ENCODE measurements around the gene IER2. TPM values are rescaled to one million over a fixed set of nuclear protein-coding genes. Genes with fewer than 3 reads are reported as not detected.

The IER2 gene
- total and polyA plus RNA-seq, 2 of the 8 experiments (the other 6 are each of a cell fraction or from before 2014, with no cell fraction given), result 84.5 to 138 TPM

DNA sequence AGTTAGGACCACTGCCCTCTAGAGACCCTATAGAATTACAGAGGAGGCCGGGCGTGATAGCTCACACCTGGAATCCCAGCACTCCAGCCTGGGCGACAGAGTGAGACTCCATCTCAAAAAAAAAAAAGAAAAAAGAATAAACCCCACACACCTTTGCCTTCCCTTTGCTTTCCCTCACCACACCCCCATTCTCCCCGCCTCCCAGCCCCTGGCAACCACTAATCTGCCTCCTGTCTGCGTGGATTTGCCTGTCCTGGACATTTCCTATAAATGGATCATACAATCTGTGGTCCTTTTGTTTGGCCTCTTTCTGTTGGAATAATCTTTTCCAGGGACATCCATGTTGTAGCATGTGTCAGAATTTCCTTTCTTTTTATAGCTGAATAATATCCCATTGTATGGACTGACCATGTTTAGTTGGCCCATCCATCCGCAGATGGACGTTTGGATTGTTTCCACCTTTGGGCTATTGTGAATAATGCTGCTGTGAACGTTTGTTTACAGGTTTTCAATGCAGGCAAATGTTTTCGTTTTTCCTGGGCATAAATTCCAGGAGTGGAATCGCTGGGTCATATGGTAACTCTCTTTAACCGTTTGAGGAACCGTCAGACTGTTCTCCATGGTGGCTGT, 16.9 kb upstream of the IER2 start:
- Histone ChIP-seq H2AK5ac (ENCODE audit: low read depth, low read length) (no peak overlapping the region), H2BK15ac (ENCODE audit: low read length) (no peak overlapping the region), H3K27ac (ENCODE audit: low read depth, low read length) (no peak overlapping the region), H4K20me1 (replicated peaks in 1 of 2; ENCODE audit: control insufficient read depth in 1 of 2, insufficient read depth in 2 of 2, low read length in 2 of 2) (peaks cover 43 to 61% of the 10 kb centered on the region in 2 experiments), H4K5ac (ENCODE audit: insufficient read length, low read depth, low read length) (no peak overlapping the region), H4K8ac (ENCODE audit: extremely low read depth, insufficient read depth, low read length) (no peak overlapping the region), H3K36me3 (ENCODE audit: control insufficient read depth in 2 of 4, insufficient read depth in 4 of 4, low read length in 3 of 4) (peaks cover 7 to 49% (median 34%) of the 10 kb centered on the region in 4 experiments), H3K23ac (ENCODE audit: insufficient read length) (no peak overlapping the region), H3K4me1 (replicated peaks in 1 of 4; ENCODE audit: control insufficient read depth in 3 of 4, insufficient read depth in 4 of 4, low read length in 3 of 4) (peaks cover 0 to 4% (median 0%) of the 10 kb centered on the region in 4 experiments; a peak in 1 of 7 replicates), H3K79me1 (ENCODE audit: low read depth, low read length) (peaks cover 40% of the 10 kb centered on the region), H2BK5ac (ENCODE audit: low read depth, low read length) (no peak overlapping the region), H4K91ac (replicated peaks; ENCODE audit: insufficient read length, low read length) (no peak overlapping the region), H2BK12ac (ENCODE audit: low read depth, low read length) (no peak overlapping the region), H3K23me2 (ENCODE audit: low read depth, low read length) (no peaks in the 10 kb centered on the region), H3K18ac (ENCODE audit: extremely low read depth, low read length) (no peak overlapping the region), H3K4me2 (ENCODE audit: insufficient read depth in 1 of 2, low read depth in 2 of 2, low read length in 2 of 2) (no peak overlapping the region), H2AFZ (ENCODE audit: low read length) (no peak overlapping the region), H3K4me3 (ENCODE audit: extremely low read depth in 1 of 4, insufficient read depth in 2 of 4, low read depth in 3 of 4, low read length in 4 of 4) (no peak overlapping the region), H3K4ac (replicated peaks; ENCODE audit: insufficient read length, low read depth, low read length) (no peak overlapping the region), H2BK20ac (ENCODE audit: low read length) (no peak overlapping the region), H3K27me3 (replicated peaks in 1 of 4; ENCODE audit: control insufficient read depth in 3 of 4, extremely low read depth in 1 of 4, insufficient read depth in 3 of 4, low read length in 3 of 4) (no peaks in the 10 kb centered on the region), H3K56ac (replicated peaks; ENCODE audit: insufficient read length, low read depth, low read length) (no peak overlapping the region), H2BK120ac (replicated peaks; ENCODE audit: low read depth, low read length) (no peak overlapping the region), H3K9ac (replicated peaks in 1 of 4; ENCODE audit: extremely low read depth in 1 of 4, low read depth in 3 of 4, low read length in 3 of 4) (no peak overlapping the region; a peak in 1 of 7 replicates), H3K9me3 (ENCODE audit: insufficient read depth in 2 of 2, low read depth in 1 of 2, low read length in 1 of 2) (no peaks in the 10 kb centered on the region), H3K79me2 (ENCODE audit: control insufficient read depth in 1 of 2, insufficient read depth in 2 of 2, low read length in 2 of 2) (peaks cover 9 to 64% of the 10 kb centered on the region in 2 experiments; a peak in 3 of 4 replicates), H3K14ac (ENCODE audit: insufficient read length) (no peak overlapping the region)
- ChIA-PET CTCF (ENCODE audit: partially characterized antibody) (interaction anchor here (0.7 to 1.0 kb wide), 2 partner anchors 14 to 193 kb away, joined by 3 read pairs; no protein-coding TSS in a partner anchor), POLR2A (ENCODE audit: partially characterized antibody) (interaction anchor here (0.7 to 14.8 kb wide), 7 partner anchors 9 to 40 kb away, joined by 3 to 228 read pairs (median 7); partner anchors contain the start of genes NACC1 and TRMT1)
- 91% methylated on average over 12 of the region's 12 CpGs; no CpG with 5 or more reads in 1 of the 2 experiments for WGBS, 2 experiments (ENCODE audit: extremely low coverage in 1 of 2, insufficient coverage in 1 of 2, insufficient read length in 1 of 2, insufficient replicate concordance in 2 of 2, low coverage in 1 of 2, low lambda C conversion rate in 2 of 2, missing lambda C conversion rate in 1 of 2)
- DNase-seq (ENCODE audit: low read depth in 1 of 2, low spot score in 2 of 2) (no peak), FAIRE-seq (no peak)
- TF ChIP-seq, protein P1, sequence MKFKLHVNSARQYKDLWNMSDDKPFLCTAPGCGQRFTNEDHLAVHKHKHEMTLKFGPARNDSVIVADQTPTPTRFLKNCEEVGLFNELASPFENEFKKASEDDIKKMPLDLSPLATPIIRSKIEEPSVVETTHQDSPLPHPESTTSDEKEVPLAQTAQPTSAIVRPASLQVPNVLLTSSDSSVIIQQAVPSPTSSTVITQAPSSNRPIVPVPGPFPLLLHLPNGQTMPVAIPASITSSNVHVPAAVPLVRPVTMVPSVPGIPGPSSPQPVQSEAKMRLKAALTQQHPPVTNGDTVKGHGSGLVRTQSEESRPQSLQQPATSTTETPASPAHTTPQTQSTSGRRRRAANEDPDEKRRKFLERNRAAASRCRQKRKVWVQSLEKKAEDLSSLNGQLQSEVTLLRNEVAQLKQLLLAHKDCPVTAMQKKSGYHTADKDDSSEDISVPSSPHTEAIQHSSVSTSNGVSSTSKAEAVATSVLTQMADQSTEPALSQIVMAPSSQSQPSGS (IDR thresholded peaks at IDR 0.05; ENCODE audit: low read length), result no peak
- TF ChIP-seq GTF2F1 (IDR thresholded peaks at IDR 0.05; ENCODE audit: borderline replicate concordance, low read depth, low read length), result no peak
- TF ChIP-seq YY1 (IDR thresholded peaks at IDR 0.05; ENCODE audit: low read depth, low read length), result no peak
- TF ChIP-seq, protein P2, sequence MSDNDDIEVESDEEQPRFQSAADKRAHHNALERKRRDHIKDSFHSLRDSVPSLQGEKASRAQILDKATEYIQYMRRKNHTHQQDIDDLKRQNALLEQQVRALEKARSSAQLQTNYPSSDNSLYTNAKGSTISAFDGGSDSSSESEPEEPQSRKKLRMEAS (IDR thresholded peaks at IDR 0.05), result no peak
- no peak for TF ChIP-seq TBP (IDR thresholded peaks at IDR 0.05; ENCODE audit: low read depth, low read length)
- no peak for TF ChIP-seq SIX5 (IDR thresholded peaks at IDR 0.05; ENCODE audit: low read depth, low read length)
- no peak for TF ChIP-seq POLR2A (IDR thresholded peaks at IDR 0.05; ENCODE audit: control extremely low read depth in 1 of 2, low read depth in 2 of 2, low read length in 2 of 2)
- TF ChIP-seq, protein P3, sequence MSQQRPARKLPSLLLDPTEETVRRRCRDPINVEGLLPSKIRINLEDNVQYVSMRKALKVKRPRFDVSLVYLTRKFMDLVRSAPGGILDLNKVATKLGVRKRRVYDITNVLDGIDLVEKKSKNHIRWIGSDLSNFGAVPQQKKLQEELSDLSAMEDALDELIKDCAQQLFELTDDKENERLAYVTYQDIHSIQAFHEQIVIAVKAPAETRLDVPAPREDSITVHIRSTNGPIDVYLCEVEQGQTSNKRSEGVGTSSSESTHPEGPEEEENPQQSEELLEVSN (IDR thresholded peaks at IDR 0.05), result no peak
- no peak for TF ChIP-seq KDM5A (IDR thresholded peaks at IDR 0.05; ENCODE audit: low read length)
- no peak for TF ChIP-seq RXRA (IDR thresholded peaks at IDR 0.05; ENCODE audit: insufficient read depth, low read depth, low read length)
- no peak for TF ChIP-seq ZNF274 (IDR thresholded peaks at IDR 0.05; ENCODE audit: borderline replicate concordance, extremely low read depth, low read length)

Measured in H1 (cell line).